CD4-positive, alpha-beta T cell treated with Interleukin-15 for 4 hours (primary cell): ENCODE results near the gene EHF.

Source experiments
- DNase-seq: peaks from one replicate; pipeline ENCODE4 v3.0.0-alpha.2; 2020; ENCODE audit warnings: low spot score

EHF gene

DNA sequence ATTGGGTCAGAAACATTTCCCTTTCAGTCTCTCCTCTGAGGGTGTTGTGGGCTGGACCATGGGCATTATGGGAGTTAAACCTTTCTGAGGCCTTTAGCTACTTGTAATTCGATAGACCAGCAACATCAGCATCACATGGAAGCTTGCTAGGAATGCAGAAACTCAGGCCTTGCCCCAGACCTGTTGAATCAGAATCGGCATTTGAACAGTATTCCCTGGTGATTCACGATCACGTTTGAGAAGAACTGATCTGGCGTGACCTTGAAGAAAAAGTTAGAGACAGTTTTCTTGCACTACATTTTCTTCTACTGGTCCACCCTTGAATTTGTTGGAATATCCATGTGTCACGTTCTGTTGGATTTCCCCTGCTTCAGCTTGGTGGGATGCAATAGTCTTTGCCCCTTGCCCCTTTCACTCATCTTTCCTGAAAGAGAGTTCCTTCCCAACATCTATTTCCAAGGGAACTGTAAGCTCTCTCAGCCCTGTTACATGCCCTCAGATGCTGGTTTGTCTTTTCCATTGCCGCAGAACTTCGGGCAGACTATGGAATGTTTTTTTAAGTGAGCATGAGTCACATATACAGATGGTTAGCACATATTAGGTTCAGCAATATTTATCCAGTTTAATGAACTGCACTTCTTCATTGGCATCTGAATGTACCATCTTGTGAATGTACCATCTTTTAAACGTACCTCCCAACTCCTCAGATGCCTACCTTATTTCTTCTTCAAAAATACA lies 23.9 kb downstream of the EHF start:
- no peak for DNase-seq

- no peak for DNase-seq
Observed at GRCh38 chr11:34646431-34646830, 25.5 kb downstream of the EHF start.

GRCh38 chr11:34647131-34647530 lies 26.2 kb downstream of the EHF start:
- DNase-seq: no peak

- DNase-seq: no peak
Observed at GRCh38 chr11:34647532-34647931, 26.6 kb downstream of the EHF start.

DNA sequence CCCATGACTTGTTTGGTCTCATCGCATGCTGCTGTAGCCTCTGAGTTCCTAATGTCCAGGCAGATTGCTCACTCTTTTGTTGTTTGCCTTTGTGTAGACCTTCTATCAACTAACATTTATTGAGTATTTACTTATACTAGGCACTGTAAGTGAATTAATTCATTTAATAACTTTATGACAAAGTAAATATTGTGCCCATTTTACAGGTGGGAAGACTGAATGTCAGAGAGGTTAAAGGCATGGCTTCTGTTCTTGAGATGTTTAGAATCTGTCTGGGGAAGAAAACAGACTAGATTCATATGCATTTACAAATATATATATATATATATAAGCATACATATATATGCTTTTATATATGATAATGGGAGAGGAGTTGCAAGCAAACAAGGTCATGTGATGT lies 27.1 kb downstream of the EHF start:
- DNase-seq: no peak

- DNase-seq: no peak
Observed at GRCh38 chr11:34649597-34649996, 28.7 kb downstream of the EHF start.

DNA sequence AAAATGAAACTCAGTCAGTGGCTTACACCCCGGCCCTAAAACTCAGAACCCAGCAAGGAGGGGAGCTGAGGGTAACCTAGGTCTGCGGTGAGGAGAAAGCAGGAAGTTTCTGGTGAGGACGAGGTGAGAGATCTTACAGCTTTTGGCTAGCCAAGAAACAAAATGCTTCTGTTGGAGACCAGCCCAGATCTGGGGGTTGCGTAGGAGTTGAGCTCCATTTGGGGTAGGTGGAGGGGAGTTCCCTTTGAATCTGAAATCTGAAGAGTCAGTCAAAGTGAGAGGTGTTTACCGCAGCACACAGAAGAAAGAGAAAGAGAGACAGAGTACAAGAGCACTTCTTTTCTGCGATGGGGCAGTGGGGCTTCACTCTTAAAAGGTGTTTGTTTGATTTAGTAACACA lies 29.6 kb downstream of the EHF start:
- DNase-seq: peak; percentile 64

DNA sequence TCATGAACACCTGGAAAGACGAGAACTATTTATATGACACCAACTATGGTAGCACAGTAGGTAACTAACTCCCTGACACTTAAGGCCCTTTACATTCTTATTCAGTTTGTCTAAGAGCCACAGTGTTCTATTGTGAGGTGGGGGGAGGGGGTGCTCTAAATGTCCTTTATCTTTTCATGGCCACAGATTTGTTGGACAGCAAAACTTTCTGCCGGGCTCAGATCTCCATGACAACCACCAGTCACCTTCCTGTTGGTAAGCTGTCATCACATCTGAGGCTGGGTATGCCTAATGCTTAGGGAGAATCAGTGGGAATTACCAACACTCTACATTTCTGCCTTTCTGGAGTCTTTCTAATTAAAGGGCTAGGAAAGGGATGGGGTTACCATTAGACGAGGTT lies 30.7 kb downstream of the EHF start:
- DNase-seq: no peak

GRCh38 chr11:34652191-34652973 lies 31.5 kb downstream of the EHF start:
- DNase-seq: no peak

DNA sequence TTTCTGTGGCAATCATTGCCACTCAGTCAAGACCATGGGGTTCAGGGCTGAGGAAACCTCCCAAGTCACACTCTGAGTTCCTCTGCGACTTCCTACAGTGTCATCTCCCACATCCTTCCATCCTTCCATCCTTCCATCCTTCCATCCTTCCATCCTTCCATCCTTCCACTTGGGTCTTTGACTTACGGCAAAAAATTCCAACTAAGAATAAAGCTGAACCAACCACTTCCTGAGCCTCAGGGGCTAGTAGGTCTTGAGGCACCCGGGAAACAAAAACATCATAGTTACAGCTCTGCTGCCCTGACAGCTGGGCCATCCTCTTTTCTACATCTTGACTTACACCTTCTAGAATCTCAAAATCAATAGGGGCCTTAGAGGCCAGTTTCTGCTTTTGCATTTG lies 32.1 kb downstream of the EHF start:
- no peak for DNase-seq

- no peak for DNase-seq
Observed at GRCh38 chr11:34653851-34654482, 33.1 kb downstream of the EHF start.

GRCh38 chr11:34654483-34655334 lies 33.8 kb downstream of the EHF start:
- no peak for DNase-seq

- DNase-seq: no peak
Observed at GRCh38 chr11:34655335-34656008, 34.6 kb downstream of the EHF start.

DNA sequence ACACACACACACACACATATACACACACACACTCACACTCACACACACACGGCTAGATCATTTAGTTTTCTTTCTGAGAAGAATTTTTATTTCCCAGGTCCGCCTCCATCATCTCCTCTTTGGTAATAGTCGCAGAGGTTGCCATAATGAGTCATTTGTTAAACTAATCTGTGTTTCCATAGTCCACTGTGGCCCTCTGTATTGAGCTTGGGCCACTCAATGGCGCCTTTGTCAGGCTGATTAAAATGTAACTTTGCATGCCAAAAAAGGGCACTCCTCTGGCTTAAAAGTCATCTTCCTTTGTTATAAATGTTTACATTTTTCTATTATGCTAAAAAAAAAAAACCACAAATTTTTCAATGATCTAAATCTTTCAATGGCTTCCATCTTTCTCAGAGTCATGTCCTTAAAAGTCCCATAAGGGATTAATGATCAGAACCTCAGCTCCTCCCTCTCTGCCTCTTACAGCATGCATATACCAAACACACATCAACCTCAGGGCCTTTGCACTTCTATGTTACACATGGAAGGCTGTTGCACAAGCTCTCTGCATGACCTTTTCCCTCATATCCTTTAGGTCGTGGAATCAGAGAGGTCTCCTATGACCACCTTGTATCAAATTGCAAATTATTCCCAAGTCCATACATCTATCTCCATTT lies 35.3 kb downstream of the EHF start:
- no peak for DNase-seq

DNA sequence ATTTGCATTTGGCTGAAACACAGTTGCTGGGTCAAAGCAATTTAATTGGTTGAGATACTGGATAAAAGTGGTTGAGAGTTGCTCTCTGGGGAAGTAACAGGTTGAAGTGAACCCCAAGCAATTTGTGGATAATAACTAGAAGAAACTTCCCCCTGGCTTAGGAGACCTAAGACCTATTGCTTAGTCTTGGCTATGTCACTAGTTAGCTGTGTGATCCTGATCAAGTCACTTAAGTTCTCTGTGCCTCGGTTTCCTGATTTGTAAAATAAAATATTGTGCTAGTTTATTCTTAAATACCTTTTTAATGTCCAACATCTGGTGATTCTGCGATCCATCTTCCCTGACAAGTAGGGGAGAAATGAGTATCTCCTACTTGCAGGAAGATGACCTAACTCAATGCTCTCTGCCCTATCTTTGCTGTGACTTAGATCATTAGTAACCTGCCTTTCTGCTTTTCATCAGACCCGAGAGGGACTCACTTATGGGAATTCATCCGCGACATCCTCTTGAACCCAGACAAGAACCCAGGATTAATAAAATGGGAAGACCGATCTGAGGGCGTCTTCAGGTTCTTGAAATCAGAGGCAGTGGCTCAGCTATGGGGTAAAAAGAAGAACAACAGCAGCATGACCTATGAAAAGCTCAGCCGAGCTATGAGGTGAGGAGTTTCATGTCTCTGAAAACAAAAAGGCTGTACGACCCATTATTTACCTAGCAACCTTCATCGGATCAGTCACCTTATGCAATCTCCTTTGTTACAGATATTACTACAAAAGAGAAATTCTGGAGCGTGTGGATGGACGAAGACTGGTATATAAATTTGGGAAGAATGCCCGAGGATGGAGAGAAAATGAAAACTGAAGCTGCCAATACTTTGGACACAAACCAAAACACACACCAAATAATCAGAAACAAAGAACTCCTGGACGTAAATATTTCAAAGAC lies 37.5 kb downstream of the EHF start:
- DNase-seq: no peak

- DNase-seq: no peak
Observed at GRCh38 chr11:34659096-34659733, 38.3 kb downstream of the EHF start.

DNA sequence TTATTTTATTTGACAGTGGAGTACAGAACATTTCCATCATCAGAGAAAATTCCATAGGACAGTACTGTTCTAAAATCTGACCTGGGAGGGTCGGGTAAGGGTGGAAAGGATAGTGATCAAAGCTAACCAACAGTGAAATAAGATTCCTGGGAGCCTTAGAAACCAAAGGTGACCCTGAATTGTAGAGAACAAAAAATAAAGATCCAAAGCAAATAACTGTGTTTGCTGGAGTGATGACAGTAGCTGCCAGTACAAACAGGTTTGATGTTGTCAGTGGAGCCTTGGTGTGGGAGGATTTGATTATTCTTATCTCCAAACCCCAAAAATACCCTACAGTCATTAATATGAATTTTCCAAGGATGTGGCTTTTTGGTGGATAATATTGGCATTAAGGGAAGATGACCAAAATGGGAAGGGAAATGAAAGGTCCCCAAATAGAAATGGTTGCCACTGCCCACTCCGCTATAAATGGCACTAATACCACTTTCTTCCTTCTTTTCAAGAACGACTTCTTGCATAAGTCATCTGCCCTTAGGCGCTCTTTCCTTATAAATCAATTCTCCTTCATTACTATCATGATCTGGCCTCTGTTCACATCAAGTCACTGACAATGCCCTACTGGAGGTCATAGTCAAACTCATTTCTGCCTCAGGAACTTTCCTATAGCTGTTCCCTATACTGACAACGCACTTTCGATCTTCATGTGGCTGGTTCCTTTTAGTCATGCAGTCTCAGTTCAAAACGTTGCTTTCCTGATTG lies 44.4 kb downstream of the EHF start:
- no peak for DNase-seq

DNA sequence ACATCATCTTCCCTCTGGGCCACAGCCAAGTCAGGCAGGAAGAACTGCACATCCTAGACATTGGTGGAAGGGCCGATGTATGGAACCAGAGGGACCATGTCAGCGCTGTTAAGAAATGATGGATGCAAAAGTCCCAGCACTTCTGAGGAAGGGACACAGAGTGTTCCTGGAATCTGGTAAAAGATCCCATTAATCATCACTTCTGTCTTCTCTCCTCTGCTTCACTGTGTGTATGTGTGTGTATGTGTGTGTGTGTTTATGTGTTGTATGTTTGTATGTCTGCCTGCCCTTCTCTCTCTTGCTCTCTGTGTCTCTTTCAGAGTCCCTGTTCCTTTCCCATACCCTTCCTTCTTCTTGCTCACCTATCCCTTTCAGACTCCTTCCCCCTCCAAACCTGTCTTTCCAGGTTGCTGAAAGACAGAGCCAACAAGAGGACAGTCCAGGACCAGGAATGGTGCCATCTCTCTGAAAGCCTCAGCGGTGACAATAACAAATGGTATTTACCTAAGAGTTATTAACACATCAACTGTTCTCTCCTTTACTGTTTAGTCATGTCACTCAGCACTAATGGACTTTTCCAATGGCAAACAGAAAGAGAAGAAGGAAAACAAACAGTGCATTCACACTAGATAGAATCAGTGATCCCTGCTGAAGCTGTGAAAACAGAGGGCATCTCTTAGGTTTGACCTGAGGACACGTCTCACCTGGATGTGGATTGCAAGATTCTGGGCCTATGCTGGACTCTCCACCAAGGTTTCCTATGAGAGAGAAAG lies 47.1 kb downstream of the EHF start:
- DNase-seq: no peak
